Breast epithelium (tissue), 3 donors: ENCODE results near the gene MUC20.

Source experiments
- CTCF ChIP-seq, 3 donors: fragments of 450-650 bp; IDR thresholded peaks; one replicate each; pipeline ENCODE4 v1.5.1; 2016 to 2017; ENCODE audit warnings: antibody characterized with exemption in 3 of 3, mild to moderate bottlenecking in 3 of 3, moderate library complexity in 3 of 3
- POLR2A ChIP-seq: fragments of 450-650 bp; IDR thresholded peaks from one replicate; pipeline ENCODE4 v1.6.1; 2016; ENCODE audit warnings: antibody characterized with exemption, mild to moderate bottlenecking, moderate library complexity
- POLR2AphosphoS5 ChIP-seq, 3 donors: sonication (generic); formaldehyde crosslinking; IDR thresholded peaks; one replicate each; pipeline ENCODE4 v1.6.1; 2017; ENCODE audit warnings: antibody characterized with exemption in 3 of 3

GRCh38 chr3:195744437-195744836 is 23.7 kb downstream of the MUC20 start:
- TF ChIP-seq CTCF (IDR thresholded peaks at IDR 0.05) = no peak
- no peak for TF ChIP-seq POLR2A
- TF ChIP-seq POLR2AphosphoS5 (IDR thresholded peaks at IDR 0.05) = no peak
